GM23338 (cell line): Measurements from ENCODE around the gene DGKB. TPM values are rescaled to one million over a fixed set of nuclear protein-coding genes. Genes with fewer than 3 reads are reported as not detected.

Source experiments
- ATAC-seq: fragments of 200-7000 bp; cut with Tn5 transposase; 3 replicates; pipeline ENCODE4 v1.9.1; 2020
- DNase-seq: peaks from one replicate; pipeline ENCODE4 v3.0.0-alpha.2; 2015; ENCODE audit warnings: low spot score
- H2AFZ ChIP-seq: fragments of 200-600 bp; sonication (generic); 2 replicates; pipeline ENCODE4 v1.8.0; 2016; ENCODE audit warnings: antibody characterized with exemption, mild to moderate bottlenecking, moderate library complexity
- H3F3A ChIP-seq: fragments of 200-600 bp; sonication (generic); replicated peaks from 2 replicates; pipeline ENCODE4 v1.8.0; 2017; ENCODE audit warnings: antibody characterized with exemption, mixed run types, low read depth
- H3K27ac ChIP-seq: fragments of 200-600 bp; sonication (generic); 2 replicates; pipeline ENCODE4 v1.6.1; 2016; ENCODE audit warnings: low read depth
- H3K27me3 ChIP-seq: fragments of 200-600 bp; sonication (generic); 2 replicates; pipeline ENCODE4 v1.8.0; 2016; ENCODE audit warnings: mild to moderate bottlenecking, mixed run types, moderate library complexity; ENCODE audit not compliant: insufficient read depth
- H3K36me3 ChIP-seq: fragments of 200-600 bp; sonication (generic); 2 replicates; pipeline ENCODE4 v1.8.0; 2016; ENCODE audit warnings: mild to moderate bottlenecking; ENCODE audit not compliant: insufficient read depth
- H3K4me1 ChIP-seq: fragments of 200-600 bp; sonication (generic); 2 replicates; pipeline ENCODE4 v1.8.0; 2016; ENCODE audit warnings: mild to moderate bottlenecking, moderate library complexity; ENCODE audit not compliant: insufficient read depth
- H3K4me2 ChIP-seq: fragments of 200-600 bp; sonication (generic); 2 replicates; pipeline ENCODE4 v1.7.1; 2017; ENCODE audit warnings: mixed run types
- H3K4me3 ChIP-seq: fragments of 200-600 bp; sonication (generic); 2 replicates; pipeline ENCODE4 v1.6.1; 2016; ENCODE audit warnings: mixed run types
- H3K79me2 ChIP-seq: fragments of 200-600 bp; sonication (generic); replicated peaks from 2 replicates; pipeline ENCODE4 v1.8.0; 2017; ENCODE audit warnings: mild to moderate bottlenecking; ENCODE audit not compliant: insufficient read depth
- H3K9me2 ChIP-seq: fragments of 200-600 bp; sonication (generic); 2 replicates; pipeline ENCODE4 v1.8.0; 2017; ENCODE audit not compliant: insufficient read depth
- H4K20me1 ChIP-seq: fragments of 200-600 bp; sonication (generic); replicated peaks from 2 replicates; pipeline ENCODE4 v1.8.0; 2017; ENCODE audit warnings: mild to moderate bottlenecking; ENCODE audit not compliant: insufficient read depth
- H3K27ac Mint-ChIP-seq: 2 replicates; pipeline ENCODE4 v1.8.0; 2020; ENCODE audit warnings: inconsistent platforms, mild to moderate bottlenecking, moderate library complexity, mixed read lengths
- H3K27me3 Mint-ChIP-seq: 3 replicates; pipeline ENCODE4 v1.8.0; 2022; ENCODE audit warnings: low read depth, mild to moderate bottlenecking, moderate library complexity, mixed read lengths, inconsistent platforms; ENCODE audit not compliant: insufficient read depth, poor library complexity
- H3K36me3 Mint-ChIP-seq: 3 replicates; pipeline ENCODE4 v1.8.0; 2021; ENCODE audit warnings: low read depth, mild to moderate bottlenecking, inconsistent platforms, moderate library complexity, mixed read lengths
- H3K4me1 Mint-ChIP-seq: 3 replicates; pipeline ENCODE4 v1.8.0; 2020; ENCODE audit warnings: mild to moderate bottlenecking, inconsistent platforms, mixed read lengths
- H3K4me3 Mint-ChIP-seq: 3 replicates; pipeline ENCODE4 v1.8.0; 2021; ENCODE audit warnings: moderate library complexity, mild to moderate bottlenecking, inconsistent platforms, mixed read lengths
- H3K9me3 Mint-ChIP-seq: 3 replicates; pipeline ENCODE4 v1.8.0; 2020; ENCODE audit warnings: moderate library complexity, mild to moderate bottlenecking, inconsistent platforms, mixed read lengths
- EZH2phosphoT487 ChIP-seq: fragments of 200-600 bp; sonication (generic); IDR thresholded peaks from one replicate; pipeline ENCODE4 v1.8.1; 2018; ENCODE audit warnings: antibody characterized with exemption; ENCODE audit not compliant: unreplicated experiment
- JUNB ChIP-seq: IDR thresholded peaks from one replicate; pipeline ENCODE4 v1.6.1; 2016; ENCODE audit warnings: antibody characterized with exemption; ENCODE audit not compliant: unreplicated experiment
- NANOG ChIP-seq: IDR thresholded peaks from 2 replicates; pipeline ENCODE4 v1.6.1; 2016; ENCODE audit warnings: antibody characterized with exemption, borderline replicate concordance
- POLR2AphosphoS5 ChIP-seq: IDR thresholded peaks from 2 replicates; pipeline ENCODE4 v1.6.1; 2016; ENCODE audit warnings: antibody characterized with exemption, low read depth
- STAT1 ChIP-seq: IDR thresholded peaks from one replicate; pipeline ENCODE4 v1.6.1; 2016; ENCODE audit warnings: antibody characterized with exemption; ENCODE audit not compliant: unreplicated experiment
- ZNF114 ChIP-seq: fragments of 250-450 bp; sonication (Bioruptor Pico); IDR thresholded peaks from 2 replicates; pipeline ENCODE4 v1.5.0; 2020; ENCODE audit warnings: mild to moderate bottlenecking, moderate library complexity
- ZNF331 ChIP-seq: fragments of 250-450 bp; sonication (Bioruptor Pico); IDR thresholded peaks from 2 replicates; pipeline ENCODE4 v1.5.0; 2020; ENCODE audit warnings: low read depth, mild to moderate bottlenecking, moderate library complexity
- polyA plus RNA-seq: library from polyadenylated mRNA; unstranded; fragments of >200 nt; fragmentation: Nextera tagmentation; extraction: Ambion mirVana; gene quantifications from 2 replicates; pipeline ENCODE4 v1.2.1, GENCODE V29; 2016
- total RNA-seq: library from RNA; depleted of rRNA; stranded (reverse); fragments of >200 nt; shearing (Covaris generic); gene quantifications from 2 replicates; pipeline ENCODE4 v1.2.3, GENCODE V29; 2014
- TF ChIP-seq, protein P1 (sequence below), 2 experiments: fragments of 200-600 bp in 1 of 2; sonication (generic) in 1 of 2; conservative IDR thresholded peaks; 2 replicates each; pipeline versions ENCODE4 v1.5.1 to v1.6.1; 2016 to 2017; ENCODE audit warnings: antibody characterized with exemption in 2 of 2, low read depth in 2 of 2, mild to moderate bottlenecking in 2 of 2, moderate library complexity in 1 of 2
- TF ChIP-seq, protein P2 (sequence below): IDR thresholded peaks from 2 replicates; pipeline ENCODE4 v1.6.1; 2016; ENCODE audit warnings: antibody characterized with exemption

DGKB gene
- total and polyA plus RNA-seq, 2 experiments from 2014 or later, result 4.8 to 11.5 TPM

GRCh38 chr7:14398526-14398925 lies 504.0 kb downstream of the DGKB start:
- Histone ChIP-seq H3K9me2 (no peaks in the 10 kb centered on the region), H3K27ac (no peak overlapping the region), H3F3A (no peaks in the 10 kb centered on the region), H3K4me3 (no peak overlapping the region), H4K20me1 (no peaks in the 10 kb centered on the region), H3K4me2 (no peak overlapping the region), H3K36me3 (no peaks in the 10 kb centered on the region), H3K27me3 (no peaks in the 10 kb centered on the region), H2AFZ (no peak overlapping the region), H3K4me1 (peaks cover 7% of the 10 kb centered on the region; the same call in 1 of the 2 replicates), H3K79me2 (no peaks in the 10 kb centered on the region)
- DNase-seq (no peak), ATAC-seq (no peak)
- Mint-ChIP-seq H3K27me3 (no peaks in the 10 kb centered on the region), H3K9me3 (no peaks in the 10 kb centered on the region), H3K27ac (no peak overlapping the region), H3K36me3 (no peaks in the 10 kb centered on the region), H3K4me3 (no peak overlapping the region), H3K4me1 (peaks cover 4% of the 10 kb centered on the region; the same call in 2 of the 3 replicates)
- TF ChIP-seq ZNF331 (CRISPR knock-in tag), result no peak
- no peak for TF ChIP-seq STAT1
- no peak for TF ChIP-seq EZH2phosphoT487
- TF ChIP-seq NANOG, result no peak
- TF ChIP-seq, protein P1, sequence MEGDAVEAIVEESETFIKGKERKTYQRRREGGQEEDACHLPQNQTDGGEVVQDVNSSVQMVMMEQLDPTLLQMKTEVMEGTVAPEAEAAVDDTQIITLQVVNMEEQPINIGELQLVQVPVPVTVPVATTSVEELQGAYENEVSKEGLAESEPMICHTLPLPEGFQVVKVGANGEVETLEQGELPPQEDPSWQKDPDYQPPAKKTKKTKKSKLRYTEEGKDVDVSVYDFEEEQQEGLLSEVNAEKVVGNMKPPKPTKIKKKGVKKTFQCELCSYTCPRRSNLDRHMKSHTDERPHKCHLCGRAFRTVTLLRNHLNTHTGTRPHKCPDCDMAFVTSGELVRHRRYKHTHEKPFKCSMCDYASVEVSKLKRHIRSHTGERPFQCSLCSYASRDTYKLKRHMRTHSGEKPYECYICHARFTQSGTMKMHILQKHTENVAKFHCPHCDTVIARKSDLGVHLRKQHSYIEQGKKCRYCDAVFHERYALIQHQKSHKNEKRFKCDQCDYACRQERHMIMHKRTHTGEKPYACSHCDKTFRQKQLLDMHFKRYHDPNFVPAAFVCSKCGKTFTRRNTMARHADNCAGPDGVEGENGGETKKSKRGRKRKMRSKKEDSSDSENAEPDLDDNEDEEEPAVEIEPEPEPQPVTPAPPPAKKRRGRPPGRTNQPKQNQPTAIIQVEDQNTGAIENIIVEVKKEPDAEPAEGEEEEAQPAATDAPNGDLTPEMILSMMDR (conservative IDR thresholded peaks at IDR 0.05; ENCODE audit: low read depth in 2 of 2), result no peak

DNA sequence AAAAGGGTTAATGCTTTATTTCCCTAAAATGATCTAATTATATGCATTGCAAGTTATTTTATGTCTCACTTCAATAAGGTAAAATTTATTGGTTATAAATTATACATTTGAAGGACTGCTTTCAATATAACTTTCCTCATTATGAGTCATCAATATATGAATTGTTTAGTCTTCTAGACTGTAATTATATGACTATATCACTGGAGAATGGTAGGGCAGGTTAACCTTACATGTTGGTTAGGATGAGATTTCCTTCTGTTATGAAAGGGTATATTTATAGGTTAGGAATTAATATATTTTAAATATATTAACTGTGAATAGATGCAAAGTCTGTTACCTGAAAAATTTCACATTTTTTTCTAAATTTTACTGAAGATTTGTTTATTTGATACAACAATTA lies 506.7 kb downstream of the DGKB start:
- Mint-ChIP-seq H3K36me3 (no peaks in the 10 kb centered on the region), H3K4me1 (no peaks in the 10 kb centered on the region), H3K9me3 (no peaks in the 10 kb centered on the region), H3K27me3 (no peaks in the 10 kb centered on the region), H3K4me3 (no peak overlapping the region), H3K27ac (no peak overlapping the region)
- Histone ChIP-seq H3K4me2 (no peak overlapping the region), H4K20me1 (no peaks in the 10 kb centered on the region), H3K27ac (no peak overlapping the region), H3K9me2 (no peaks in the 10 kb centered on the region), H3F3A (no peaks in the 10 kb centered on the region), H3K4me1 (no peaks in the 10 kb centered on the region), H2AFZ (no peak overlapping the region), H3K79me2 (no peaks in the 10 kb centered on the region), H3K36me3 (no peaks in the 10 kb centered on the region), H3K27me3 (no peaks in the 10 kb centered on the region), H3K4me3 (no peak overlapping the region)
- no peak for TF ChIP-seq NANOG
- TF ChIP-seq JUNB, result no peak
- no peak for TF ChIP-seq STAT1
- no peak for TF ChIP-seq ZNF331 (CRISPR knock-in tag)
- TF ChIP-seq EZH2phosphoT487, result no peak
- TF ChIP-seq, protein P2, sequence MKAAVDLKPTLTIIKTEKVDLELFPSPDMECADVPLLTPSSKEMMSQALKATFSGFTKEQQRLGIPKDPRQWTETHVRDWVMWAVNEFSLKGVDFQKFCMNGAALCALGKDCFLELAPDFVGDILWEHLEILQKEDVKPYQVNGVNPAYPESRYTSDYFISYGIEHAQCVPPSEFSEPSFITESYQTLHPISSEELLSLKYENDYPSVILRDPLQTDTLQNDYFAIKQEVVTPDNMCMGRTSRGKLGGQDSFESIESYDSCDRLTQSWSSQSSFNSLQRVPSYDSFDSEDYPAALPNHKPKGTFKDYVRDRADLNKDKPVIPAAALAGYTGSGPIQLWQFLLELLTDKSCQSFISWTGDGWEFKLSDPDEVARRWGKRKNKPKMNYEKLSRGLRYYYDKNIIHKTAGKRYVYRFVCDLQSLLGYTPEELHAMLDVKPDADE, result no peak
- no peak for TF ChIP-seq ZNF114 (CRISPR knock-in tag)
- no peak for TF ChIP-seq POLR2AphosphoS5
- TF ChIP-seq, protein P1 (conservative IDR thresholded peaks at IDR 0.05; ENCODE audit: low read depth in 2 of 2), result no peak
- no peak for DNase-seq
- no peak for ATAC-seq
